NCI-H1694 (cell line): ENCODE measurements around the gene COL9A3.
A peak's percentile ranks its signal among the peaks of the same experiment; 100 is the strongest.

Experiments
- DNase-seq: peaks from one replicate; lab custom pipeline; 2025; lab: John Stamatoyannopoulos, UW

The COL9A3 gene

GRCh38 chr20:62778601-62779416 lies 38.0 kb upstream of the COL9A3 start:
- no peak for DNase-seq

- DNase-seq: no peak
These were observed 37.5 kb upstream of the COL9A3 start for GRCh38 chr20:62779417-62779685.

GRCh38 chr20:62780204-62780603 lies 36.6 kb upstream of the COL9A3 start:
- DNase-seq: peak; percentile 32

- DNase-seq: no peak
These were observed 36.2 kb upstream of the COL9A3 start for GRCh38 chr20:62780696-62781095.

- DNase-seq: no peak
These were observed 34.5 kb upstream of the COL9A3 start for GRCh38 chr20:62782149-62782892.

- no peak for DNase-seq
These were observed 34.0 kb upstream of the COL9A3 start for GRCh38 chr20:62782893-62783278.

- no peak for DNase-seq
These were observed 32.4 kb upstream of the COL9A3 start for GRCh38 chr20:62784497-62784896.

- DNase-seq: no peak
These were observed 31.5 kb upstream of the COL9A3 start for GRCh38 chr20:62785393-62785792.

GRCh38 chr20:62786157-62786556 lies 30.7 kb upstream of the COL9A3 start:
- no peak for DNase-seq

- no peak for DNase-seq
These were observed 29.5 kb upstream of the COL9A3 start for GRCh38 chr20:62787321-62787720.

- DNase-seq: no peak
These were observed 29.0 kb upstream of the COL9A3 start for GRCh38 chr20:62787866-62788265.

GRCh38 chr20:62788607-62789006 lies 28.2 kb upstream of the COL9A3 start:
- DNase-seq: no peak

- DNase-seq: no peak
These were observed 26.8 kb upstream of the COL9A3 start for GRCh38 chr20:62790075-62790474.

GRCh38 chr20:62791301-62792181 lies 25.3 kb upstream of the COL9A3 start:
- DNase-seq: peak; percentile 91

- no peak for DNase-seq
These were observed 24.5 kb upstream of the COL9A3 start for GRCh38 chr20:62792182-62792939.

GRCh38 chr20:62792940-62793756 lies 23.7 kb upstream of the COL9A3 start:
- no peak for DNase-seq

- no peak for DNase-seq
These were observed 23.2 kb upstream of the COL9A3 start for GRCh38 chr20:62793757-62794006.

- DNase-seq: peak; percentile 56
These were observed 22.7 kb upstream of the COL9A3 start for GRCh38 chr20:62794007-62794724.

- peak; percentile 27 for DNase-seq
These were observed 21.7 kb upstream of the COL9A3 start for GRCh38 chr20:62795023-62795761.
